HEK293 (cell line): Measurements from ENCODE around the gene HP.

Source experiments
- CTCF ChIA-PET: fragments of 350-600 bp; formaldehyde crosslinking; extraction: SDS; loops from one replicate; lab custom pipeline; 2021; ENCODE audit warnings: antibody characterized with exemption; lab: Yijun Ruan, JAX
- POLR2A ChIA-PET: fragments of 300-600 bp; formaldehyde crosslinking; extraction: SDS; loops from one replicate; lab custom pipeline; 2020; ENCODE audit warnings: antibody characterized with exemption, inconsistent platforms; lab: Yijun Ruan, JAX
- H3K27ac ChIP-seq: fragments of 200-500 bp; sonication (Bioruptor generic); 2 replicates; pipeline ENCODE4 v1.5.1; 2014; ENCODE audit warnings: low read depth, low read length, control low read depth, inconsistent platforms; ENCODE audit errors: extremely low read depth
- H3K36me3 ChIP-seq, 2 experiments: fragments of 200-500 bp in 1 of 2; sonication (Bioruptor generic) in 1 of 2; 1 replicate in 1 of 2; 2 replicates in 1 of 2; pipeline ENCODE4 v1.5.1; 2014 to 2017; ENCODE audit warnings: inconsistent platforms in 2 of 2, low read length in 2 of 2; ENCODE audit not compliant: control insufficient read depth in 2 of 2, insufficient read depth in 1 of 2
- H3K4me1 ChIP-seq: fragments of 200-500 bp; sonication (Bioruptor generic); 2 replicates; pipeline ENCODE4 v1.5.1; 2014; ENCODE audit warnings: mild to moderate bottlenecking, low read length, inconsistent platforms; ENCODE audit not compliant: control insufficient read depth, insufficient read depth
- H3K4me3 ChIP-seq: 2 replicates; pipeline ENCODE4 v1.5.1; 2011; ENCODE audit warnings: low read depth, mild to moderate bottlenecking, control low read depth, low read length, moderate library complexity
- H3K9me3 ChIP-seq: fragments of 200-500 bp; sonication (Bioruptor generic); 2 replicates; pipeline ENCODE4 v1.5.1; 2014; ENCODE audit warnings: low read depth, low read length, inconsistent platforms; ENCODE audit not compliant: control insufficient read depth, insufficient read depth
- FEZF1 ChIP-seq: fragments of 450-650 bp; formaldehyde crosslinking; IDR thresholded peaks from 2 replicates; pipeline ENCODE4 v1.5.1; 2016; ENCODE audit warnings: missing biosample characterization, missing genetic modification characterization
- GLI2 ChIP-seq: fragments of 450-650 bp; formaldehyde crosslinking; IDR thresholded peaks from 2 replicates; pipeline ENCODE4; 2017; ENCODE audit warnings: missing biosample characterization, missing genetic modification characterization, low read depth, borderline replicate concordance
- HOXD13 ChIP-seq: sonication (generic); formaldehyde crosslinking; IDR thresholded peaks from 2 replicates; pipeline ENCODE4 v1.8.0; 2022; ENCODE audit warnings: missing genetic modification reagents, borderline replicate concordance
- OVOL3 ChIP-seq: fragments of 450-650 bp; formaldehyde crosslinking; IDR thresholded peaks from 2 replicates; pipeline ENCODE4 v1.5.1; 2016; ENCODE audit warnings: missing biosample characterization, missing genetic modification characterization
- PRDM1 ChIP-seq: fragments of 450-650 bp; formaldehyde crosslinking; IDR thresholded peaks from 2 replicates; pipeline ENCODE4; 2016; ENCODE audit warnings: missing biosample characterization, missing genetic modification characterization
- REPIN1 ChIP-seq: fragments of 450-650 bp; formaldehyde crosslinking; IDR thresholded peaks from 2 replicates; pipeline ENCODE4 v1.5.1; 2017; ENCODE audit warnings: missing biosample characterization, missing genetic modification characterization, low read depth
- TCF7L2 ChIP-seq: IDR thresholded peaks from 2 replicates; pipeline ENCODE4 v1.6.1; 2011; ENCODE audit warnings: low read depth, mild to moderate bottlenecking, inconsistent platforms, low read length, moderate library complexity, borderline replicate concordance
- ZBTB44 ChIP-seq: fragments of 450-650 bp; IDR thresholded peaks from 2 replicates; pipeline ENCODE4 v1.5.1; 2018; ENCODE audit warnings: missing biosample characterization, mild to moderate bottlenecking, missing genetic modification characterization
- ZFHX2 ChIP-seq: fragments of 450-650 bp; formaldehyde crosslinking; conservative IDR thresholded peaks from 2 replicates; pipeline ENCODE4 v1.5.1; 2016; ENCODE audit warnings: missing biosample characterization, missing genetic modification characterization
- ZNF157 ChIP-seq: fragments of 450-650 bp; formaldehyde crosslinking; IDR thresholded peaks from 2 replicates; pipeline ENCODE4 v1.5.1; 2016; ENCODE audit warnings: missing biosample characterization, missing genetic modification characterization
- ZNF26 ChIP-seq: fragments of 450-650 bp; formaldehyde crosslinking; IDR thresholded peaks from 2 replicates; pipeline ENCODE4 v1.5.1; 2016; ENCODE audit warnings: missing biosample characterization, missing genetic modification characterization
- ZNF266 ChIP-seq: fragments of 450-650 bp; formaldehyde crosslinking; IDR thresholded peaks from 2 replicates; pipeline ENCODE4 v1.5.1; 2016; ENCODE audit warnings: missing biosample characterization, missing genetic modification characterization, low read depth
- ZNF324 ChIP-seq: fragments of 450-650 bp; formaldehyde crosslinking; IDR thresholded peaks from 2 replicates; pipeline ENCODE4 v1.5.1; 2016; ENCODE audit warnings: missing biosample characterization, missing genetic modification characterization
- ZNF398 ChIP-seq: fragments of 450-650 bp; formaldehyde crosslinking; IDR thresholded peaks from 2 replicates; pipeline ENCODE4 v1.5.1; 2017; ENCODE audit warnings: missing biosample characterization, missing genetic modification characterization
- ZNF404 ChIP-seq: fragments of 450-650 bp; formaldehyde crosslinking; IDR thresholded peaks from 2 replicates; pipeline ENCODE4 v1.5.1; 2017; ENCODE audit warnings: missing biosample characterization, missing genetic modification characterization
- ZNF624 ChIP-seq: fragments of 450-650 bp; formaldehyde crosslinking; IDR thresholded peaks from 2 replicates; pipeline ENCODE4 v1.5.1; 2017; ENCODE audit warnings: missing biosample characterization, missing genetic modification characterization
- ZNF654 ChIP-seq: fragments of 450-650 bp; formaldehyde crosslinking; IDR thresholded peaks from 2 replicates; pipeline ENCODE4 v1.5.1; 2016; ENCODE audit warnings: low read depth, missing biosample characterization, missing genetic modification characterization
- ZNF704 ChIP-seq: fragments of 450-650 bp; formaldehyde crosslinking; IDR thresholded peaks from 2 replicates; pipeline ENCODE4 v1.5.1; 2016; ENCODE audit warnings: missing biosample characterization, missing genetic modification characterization
- ZNF747 ChIP-seq: fragments of 450-650 bp; formaldehyde crosslinking; IDR thresholded peaks from 2 replicates; pipeline ENCODE4 v1.5.1; 2016; ENCODE audit warnings: missing biosample characterization, missing genetic modification characterization
- ZSCAN16 ChIP-seq: fragments of 450-650 bp; formaldehyde crosslinking; IDR thresholded peaks from 2 replicates; pipeline ENCODE4 v1.5.1; 2016; ENCODE audit warnings: missing biosample characterization, missing genetic modification characterization
- ZSCAN30 ChIP-seq: fragments of 450-650 bp; IDR thresholded peaks from 2 replicates; pipeline ENCODE4 v1.5.1; 2018; ENCODE audit warnings: missing biosample characterization, mild to moderate bottlenecking, missing genetic modification characterization, moderate library complexity
- TF ChIP-seq, protein P1 (sequence below): fragments of 450-650 bp; formaldehyde crosslinking; IDR thresholded peaks from 2 replicates; pipeline ENCODE4 v1.5.1; 2016; ENCODE audit warnings: missing biosample characterization, missing genetic modification characterization
- TF ChIP-seq, protein P2 (sequence below): fragments of 450-650 bp; formaldehyde crosslinking; IDR thresholded peaks from 2 replicates; pipeline ENCODE4 v1.5.1; 2017; ENCODE audit warnings: missing biosample characterization, mild to moderate bottlenecking, missing genetic modification characterization, moderate library complexity

HP gene

DNA sequence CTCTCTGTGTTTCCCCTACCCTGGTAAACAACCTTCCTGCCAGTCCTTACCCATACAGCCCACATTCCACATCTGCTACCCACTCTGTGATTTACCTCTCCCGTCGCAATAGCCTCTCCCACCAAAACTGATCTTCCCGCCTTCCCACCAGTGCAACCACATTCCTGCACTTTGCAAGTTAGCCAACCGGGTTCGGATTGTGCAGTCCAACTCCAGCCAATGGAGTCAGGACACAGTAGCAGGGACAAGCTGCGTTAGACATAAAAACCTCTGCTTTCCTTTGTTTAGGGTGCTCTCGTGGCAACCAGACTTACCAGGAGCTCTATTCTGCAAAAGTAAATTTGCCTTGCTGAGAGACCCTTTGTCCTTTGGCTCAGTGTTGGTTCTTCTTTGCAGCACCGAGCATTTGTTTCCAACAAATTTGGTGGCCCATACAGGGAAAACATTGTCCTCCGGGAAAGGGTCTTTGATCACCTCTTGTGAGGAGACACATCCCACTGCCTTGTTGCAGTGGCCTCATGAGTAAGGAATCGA, 10.1 kb downstream of the HP start:
- no peak for TF ChIP-seq GLI2 (tag by site-specific recombination)
- TF ChIP-seq ZFHX2 (tag by site-specific recombination): no peak
- no peak for TF ChIP-seq ZNF266 (tag by site-specific recombination)
- TF ChIP-seq ZNF404 (tag by site-specific recombination): no peak
- no peak for TF ChIP-seq REPIN1
- no peak for TF ChIP-seq ZSCAN16 (tag by site-specific recombination)
- no peak for TF ChIP-seq ZNF624 (tag by site-specific recombination)
- no peak for TF ChIP-seq ZNF26
- TF ChIP-seq ZNF157 (tag by site-specific recombination): no peak
- TF ChIP-seq, all 188 proteins: peak for 0
- ChIA-PET CTCF (no interaction called here), POLR2A (no interaction called here)
- no peaks in the 10 kb centered on the region for H3K4me1 ChIP-seq
- no peak overlapping the region for H3K4me3 ChIP-seq
- no peaks in the 10 kb centered on the region for H3K36me3 ChIP-seq
- H3K9me3 ChIP-seq: no peaks in the 10 kb centered on the region
- H3K27ac ChIP-seq: no peak overlapping the region

DNA sequence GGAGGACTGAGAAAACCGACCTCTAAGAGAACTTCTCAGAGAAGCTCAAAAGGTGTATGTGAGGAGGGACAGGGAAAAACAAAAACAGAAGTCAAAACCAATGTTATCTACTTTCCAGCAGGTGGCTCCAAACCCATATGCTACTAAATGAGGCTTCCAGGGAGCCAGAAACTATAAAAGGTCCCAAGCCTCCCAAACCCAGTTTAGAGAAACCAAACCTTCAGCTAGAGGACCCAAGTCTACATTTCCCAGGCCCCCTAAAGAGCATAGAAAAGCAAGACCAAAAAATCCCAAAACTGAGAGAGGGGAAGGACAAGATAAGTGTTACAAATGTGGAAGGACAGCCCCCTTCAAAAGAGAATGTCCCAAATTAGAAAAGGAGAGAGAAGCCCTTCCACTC, 12.4 kb downstream of the HP start:
- H3K9me3 ChIP-seq: no peaks in the 10 kb centered on the region
- TF ChIP-seq OVOL3 (tag by site-specific recombination) (no peak), TCF7L2 (no peak), ZNF654 (peak; percentile 66)
- TF ChIP-seq, protein P1, sequence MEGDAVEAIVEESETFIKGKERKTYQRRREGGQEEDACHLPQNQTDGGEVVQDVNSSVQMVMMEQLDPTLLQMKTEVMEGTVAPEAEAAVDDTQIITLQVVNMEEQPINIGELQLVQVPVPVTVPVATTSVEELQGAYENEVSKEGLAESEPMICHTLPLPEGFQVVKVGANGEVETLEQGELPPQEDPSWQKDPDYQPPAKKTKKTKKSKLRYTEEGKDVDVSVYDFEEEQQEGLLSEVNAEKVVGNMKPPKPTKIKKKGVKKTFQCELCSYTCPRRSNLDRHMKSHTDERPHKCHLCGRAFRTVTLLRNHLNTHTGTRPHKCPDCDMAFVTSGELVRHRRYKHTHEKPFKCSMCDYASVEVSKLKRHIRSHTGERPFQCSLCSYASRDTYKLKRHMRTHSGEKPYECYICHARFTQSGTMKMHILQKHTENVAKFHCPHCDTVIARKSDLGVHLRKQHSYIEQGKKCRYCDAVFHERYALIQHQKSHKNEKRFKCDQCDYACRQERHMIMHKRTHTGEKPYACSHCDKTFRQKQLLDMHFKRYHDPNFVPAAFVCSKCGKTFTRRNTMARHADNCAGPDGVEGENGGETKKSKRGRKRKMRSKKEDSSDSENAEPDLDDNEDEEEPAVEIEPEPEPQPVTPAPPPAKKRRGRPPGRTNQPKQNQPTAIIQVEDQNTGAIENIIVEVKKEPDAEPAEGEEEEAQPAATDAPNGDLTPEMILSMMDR (tag by site-specific recombination): peak; percentile 26; the same call in 1 of the 2 replicates
- no peaks in the 10 kb centered on the region for H3K36me3 ChIP-seq
- H3K4me1 ChIP-seq: no peaks in the 10 kb centered on the region
- ChIA-PET CTCF (interaction anchor here (0.6 to 1.8 kb wide), 12 partner anchors 9 to 479 kb away, joined by 3 to 9 read pairs (median 4); partner anchors contain the start of genes DHX38 and TXNL4B), POLR2A (no interaction called here)
- no peak overlapping the region for H3K4me3 ChIP-seq
- no peak overlapping the region for H3K27ac ChIP-seq

- no peaks in the 10 kb centered on the region for H3K4me1 ChIP-seq
- H3K9me3 ChIP-seq: no peaks in the 10 kb centered on the region
- ChIA-PET CTCF (interaction anchor here (0.6 to 1.5 kb wide), 4 partner anchors 24 to 309 kb away, joined by 3 to 5 read pairs (median 3); no protein-coding TSS in a partner anchor), POLR2A (no interaction called here)
- no peak overlapping the region for H3K27ac ChIP-seq
- no peaks in the 10 kb centered on the region for H3K36me3 ChIP-seq
- no peak overlapping the region for H3K4me3 ChIP-seq
- TF ChIP-seq HOXD13 (CRISPR knock-in tag): no peak
- TF ChIP-seq ZBTB44 (tag by site-specific recombination): no peak
- TF ChIP-seq ZNF704 (tag by site-specific recombination): no peak
- no peak for TF ChIP-seq ZNF324 (tag by site-specific recombination)
- no peak for TF ChIP-seq ZNF747
- TF ChIP-seq PRDM1: no peak
- TF ChIP-seq ZSCAN16 (tag by site-specific recombination): no peak
- TF ChIP-seq ZSCAN30: no peak
- TF ChIP-seq, protein P2, sequence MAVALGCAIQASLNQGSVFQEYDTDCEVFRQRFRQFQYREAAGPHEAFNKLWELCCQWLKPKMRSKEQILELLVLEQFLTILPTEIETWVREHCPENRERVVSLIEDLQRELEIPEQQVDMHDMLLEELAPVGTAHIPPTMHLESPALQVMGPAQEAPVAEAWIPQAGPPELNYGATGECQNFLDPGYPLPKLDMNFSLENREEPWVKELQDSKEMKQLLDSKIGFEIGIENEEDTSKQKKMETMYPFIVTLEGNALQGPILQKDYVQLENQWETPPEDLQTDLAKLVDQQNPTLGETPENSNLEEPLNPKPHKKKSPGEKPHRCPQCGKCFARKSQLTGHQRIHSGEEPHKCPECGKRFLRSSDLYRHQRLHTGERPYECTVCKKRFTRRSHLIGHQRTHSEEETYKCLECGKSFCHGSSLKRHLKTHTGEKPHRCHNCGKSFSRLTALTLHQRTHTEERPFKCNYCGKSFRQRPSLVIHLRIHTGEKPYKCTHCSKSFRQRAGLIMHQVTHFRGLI: no peak
- no peak for TF ChIP-seq ZNF398
- TF ChIP-seq FEZF1: no peak
Observed at GRCh38 chr16:72068930-72069329, 14.6 kb downstream of the HP start.
